ENCODE results near the gene ZNF784.

The ZNF784 gene

DNA sequence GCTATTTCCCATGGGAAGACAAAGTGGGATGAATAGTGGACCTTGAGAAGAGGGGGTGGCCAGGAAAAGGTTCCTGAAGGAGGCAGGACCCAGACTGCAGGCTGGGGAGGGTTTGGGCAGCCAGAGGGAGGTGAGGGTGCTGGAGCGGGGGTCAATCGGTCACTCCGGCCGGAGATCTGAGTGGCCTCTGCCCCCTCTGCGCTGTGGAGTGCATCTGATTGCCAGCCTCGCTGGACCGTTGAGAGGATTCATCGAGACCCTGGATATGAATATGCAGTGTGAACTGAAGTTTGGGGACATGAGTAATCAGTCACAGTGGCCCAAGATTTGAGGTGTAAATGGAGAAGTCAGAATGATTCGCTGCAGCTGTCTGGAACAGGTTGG is 11.0 kb upstream of the ZNF784 start:
- Histone ChIP-seq H3K36me3 (ENCODE audit: low read length) (no peaks in the 10 kb centered on the region), H3K27ac (ENCODE audit: low read depth, low read length) (peak overlapping the region; percentile 38), H3K4me3 (ENCODE audit: insufficient read depth, low read length, poor library complexity, severe bottlenecking) (peak overlapping the region; percentile 71), H3F3A (ENCODE audit: insufficient read depth) (peaks cover 11% of the 10 kb centered on the region), H3K9me2 (replicated peaks; ENCODE audit: insufficient read depth, low read length) (no peaks in the 10 kb centered on the region), H2AFZ (ENCODE audit: low read depth, low read length, severe bottlenecking) (no peak overlapping the region), H3K9me3 (ENCODE audit: insufficient read depth, low read length) (no peaks in the 10 kb centered on the region), H4K20me1 (ENCODE audit: low read depth, low read length) (no peaks in the 10 kb centered on the region), H3K9ac (ENCODE audit: low read length) (peak overlapping the region; percentile 95), H3K79me2 (ENCODE audit: insufficient read depth, low read length) (peaks cover 26% of the 10 kb centered on the region), H3K27me3 (ENCODE audit: low read length) (no peaks in the 10 kb centered on the region), H3K4me2 (ENCODE audit: low read depth, low read length, poor library complexity, severe bottlenecking) (peak overlapping the region; percentile 93)
- TF ChIP-seq, protein P1, sequence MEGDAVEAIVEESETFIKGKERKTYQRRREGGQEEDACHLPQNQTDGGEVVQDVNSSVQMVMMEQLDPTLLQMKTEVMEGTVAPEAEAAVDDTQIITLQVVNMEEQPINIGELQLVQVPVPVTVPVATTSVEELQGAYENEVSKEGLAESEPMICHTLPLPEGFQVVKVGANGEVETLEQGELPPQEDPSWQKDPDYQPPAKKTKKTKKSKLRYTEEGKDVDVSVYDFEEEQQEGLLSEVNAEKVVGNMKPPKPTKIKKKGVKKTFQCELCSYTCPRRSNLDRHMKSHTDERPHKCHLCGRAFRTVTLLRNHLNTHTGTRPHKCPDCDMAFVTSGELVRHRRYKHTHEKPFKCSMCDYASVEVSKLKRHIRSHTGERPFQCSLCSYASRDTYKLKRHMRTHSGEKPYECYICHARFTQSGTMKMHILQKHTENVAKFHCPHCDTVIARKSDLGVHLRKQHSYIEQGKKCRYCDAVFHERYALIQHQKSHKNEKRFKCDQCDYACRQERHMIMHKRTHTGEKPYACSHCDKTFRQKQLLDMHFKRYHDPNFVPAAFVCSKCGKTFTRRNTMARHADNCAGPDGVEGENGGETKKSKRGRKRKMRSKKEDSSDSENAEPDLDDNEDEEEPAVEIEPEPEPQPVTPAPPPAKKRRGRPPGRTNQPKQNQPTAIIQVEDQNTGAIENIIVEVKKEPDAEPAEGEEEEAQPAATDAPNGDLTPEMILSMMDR (IDR thresholded peaks at IDR 0.05; ENCODE audit: insufficient read depth, low read length, poor library complexity, severe bottlenecking) = no peak
- TF ChIP-seq EZH2phosphoT487 (conservative IDR thresholded peaks at IDR 0.05; ENCODE audit: low read length) = no peak

- no peaks in the 10 kb centered on the region for H4K20me1 ChIP-seq (ENCODE audit: low read depth, low read length)
- no peaks in the 10 kb centered on the region for H3K9me2 ChIP-seq (replicated peaks; ENCODE audit: insufficient read depth, low read length)
- peak overlapping the region; percentile 93 for H3K4me2 ChIP-seq (ENCODE audit: low read depth, low read length, poor library complexity, severe bottlenecking)
- peaks cover 26% of the 10 kb centered on the region for H3K79me2 ChIP-seq (ENCODE audit: insufficient read depth, low read length)
- no peak overlapping the region for H3K27ac ChIP-seq (ENCODE audit: low read depth, low read length)
- peak overlapping the region; percentile 22 for H2AFZ ChIP-seq (ENCODE audit: low read depth, low read length, severe bottlenecking)
- H3K9ac ChIP-seq (ENCODE audit: low read length) = peak overlapping the region; percentile 95; the same call in 1 of the 2 replicates
- H3K27me3 ChIP-seq (ENCODE audit: low read length) = no peaks in the 10 kb centered on the region
- H3K36me3 ChIP-seq (ENCODE audit: low read length) = no peaks in the 10 kb centered on the region
- H3F3A ChIP-seq (ENCODE audit: insufficient read depth) = peaks cover 4% of the 10 kb centered on the region
- TF ChIP-seq EZH2phosphoT487 (conservative IDR thresholded peaks at IDR 0.05; ENCODE audit: low read length) = no peak
- TF ChIP-seq, protein P1 (IDR thresholded peaks at IDR 0.05; ENCODE audit: insufficient read depth, low read length, poor library complexity, severe bottlenecking) = no peak
- H3K4me3 ChIP-seq (ENCODE audit: insufficient read depth, low read length, poor library complexity, severe bottlenecking) = peak overlapping the region; percentile 71
- no peaks in the 10 kb centered on the region for H3K9me3 ChIP-seq (ENCODE audit: insufficient read depth, low read length)
Measured at GRCh38 chr19:55633861-55634260, 9.5 kb upstream of the ZNF784 start.

GRCh38 chr19:55632463-55632834 is 8.1 kb upstream of the ZNF784 start:
- Histone ChIP-seq H3K79me2 (ENCODE audit: insufficient read depth, low read length) (peaks cover 21% of the 10 kb centered on the region), H2AFZ (ENCODE audit: low read depth, low read length, severe bottlenecking) (peak overlapping the region; percentile 68), H3K4me2 (ENCODE audit: low read depth, low read length, poor library complexity, severe bottlenecking) (no peak overlapping the region), H3K9ac (ENCODE audit: low read length) (no peak overlapping the region), H3K27ac (ENCODE audit: low read depth, low read length) (no peak overlapping the region), H3K9me2 (replicated peaks; ENCODE audit: insufficient read depth, low read length) (no peaks in the 10 kb centered on the region), H3K9me3 (ENCODE audit: insufficient read depth, low read length) (no peaks in the 10 kb centered on the region), H3F3A (ENCODE audit: insufficient read depth) (peaks cover 4% of the 10 kb centered on the region; the same call in 1 of the 2 replicates), H3K27me3 (ENCODE audit: low read length) (no peaks in the 10 kb centered on the region), H3K4me3 (ENCODE audit: insufficient read depth, low read length, poor library complexity, severe bottlenecking) (no peak overlapping the region), H3K36me3 (ENCODE audit: low read length) (no peaks in the 10 kb centered on the region), H4K20me1 (ENCODE audit: low read depth, low read length) (no peaks in the 10 kb centered on the region)
- TF ChIP-seq EZH2phosphoT487 (conservative IDR thresholded peaks at IDR 0.05; ENCODE audit: low read length) = no peak
- TF ChIP-seq, protein P1 (IDR thresholded peaks at IDR 0.05; ENCODE audit: insufficient read depth, low read length, poor library complexity, severe bottlenecking) = peak; percentile 61

All from SU-DHL-6 (cell line).